RWPE2 (cell line): ENCODE results near the gene MMP19.
"Not testable (repeated sequence)": the region's sequence is repeated elsewhere in the genome, so short reads cannot be mapped to it uniquely, and the experiment has no call there.

Source experiments
- ATAC-seq: fragments of 200-7000 bp; cut with Tn5 transposase; 3 replicates; pipeline ENCODE4 v1.9.1; 2021; ENCODE audit warnings: low read depth
- DNase-seq: peaks from one replicate; pipeline ENCODE4 v3.0.0-alpha.2; 2020; ENCODE audit warnings: low spot score
- H3K27ac ChIP-seq: fragments of 450-650 bp; 2 replicates; pipeline ENCODE4 v1.5.1; 2017; ENCODE audit warnings: mild to moderate bottlenecking; ENCODE audit not compliant: poor library complexity, severe bottlenecking
- H3K27me3 ChIP-seq: fragments of 250-450 bp; sonication (Bioruptor Pico); 2 replicates; pipeline ENCODE4 v1.5.1; 2021; ENCODE audit warnings: mild to moderate bottlenecking, moderate library complexity; ENCODE audit not compliant: insufficient read depth, poor library complexity, severe bottlenecking
- H3K36me3 ChIP-seq: fragments of 250-450 bp; sonication (Bioruptor Pico); 2 replicates; pipeline ENCODE4 v1.5.1; 2020; ENCODE audit warnings: low read depth, mild to moderate bottlenecking, moderate library complexity
- H3K4me1 ChIP-seq: fragments of 250-450 bp; sonication (Bioruptor Pico); 2 replicates; pipeline ENCODE4 v1.5.1; 2021; ENCODE audit warnings: mild to moderate bottlenecking, moderate library complexity; ENCODE audit not compliant: insufficient read depth, poor library complexity, severe bottlenecking
- H3K4me3 ChIP-seq: fragments of 250-450 bp; sonication (Bioruptor Pico); 2 replicates; pipeline ENCODE4 v1.5.1; 2021; ENCODE audit warnings: mild to moderate bottlenecking, moderate library complexity; ENCODE audit not compliant: severe bottlenecking
- H3K9me3 ChIP-seq: fragments of 250-450 bp; sonication (Bioruptor Pico); 2 replicates; pipeline ENCODE4 v1.5.1; 2021; ENCODE audit warnings: mild to moderate bottlenecking, moderate library complexity; ENCODE audit not compliant: severe bottlenecking
- CTCF ChIP-seq: fragments of 450-650 bp; IDR thresholded peaks from one replicate; pipeline ENCODE4 v1.5.1; 2017; ENCODE audit warnings: mild to moderate bottlenecking, moderate library complexity; ENCODE audit not compliant: poor library complexity, severe bottlenecking

Gene MMP19

GRCh38 chr12:55839345-55840140 lies 3.2 kb downstream of the MMP19 start:
- Histone ChIP-seq H3K27ac (no peak overlapping the region), H3K36me3 (no peaks in the 10 kb centered on the region), H3K4me1 (no peaks in the 10 kb centered on the region), H3K4me3 (no peak overlapping the region), H3K27me3 (no peaks in the 10 kb centered on the region), H3K9me3 (no peaks in the 10 kb centered on the region)
- ATAC-seq (no peak), DNase-seq (no peak)
- no peak for TF ChIP-seq CTCF

- Histone ChIP-seq H3K4me1 (no peaks in the 10 kb centered on the region), H3K9me3 (no peaks in the 10 kb centered on the region), H3K36me3 (no peaks in the 10 kb centered on the region)
Observed at GRCh38 chr12:55838361-55838760, 4.4 kb downstream of the MMP19 start.

GRCh38 chr12:55834400-55834799 lies 8.3 kb downstream of the MMP19 start:
- not testable (repeated sequence) for H3K9me3 ChIP-seq, H3K27ac ChIP-seq, H3K36me3 ChIP-seq, DNase-seq, H3K4me1 ChIP-seq, H3K27me3 ChIP-seq, ATAC-seq, H3K4me3 ChIP-seq

More at GRCh38 chr12:55838361-55838760, 4.4 kb downstream of the MMP19 start:
- DNase-seq: no peak
- no peaks in the 10 kb centered on the region for H3K27me3 ChIP-seq
- no peak overlapping the region for H3K4me3 ChIP-seq
- H3K27ac ChIP-seq: no peak overlapping the region
- no peak for ATAC-seq
- no peak for TF ChIP-seq CTCF

GRCh38 chr12:55833056-55833455 lies 9.7 kb downstream of the MMP19 start:
- DNase-seq: no peak
- no peak overlapping the region for H3K27ac ChIP-seq
- H3K4me3 ChIP-seq: no peak overlapping the region
- no peaks in the 10 kb centered on the region for H3K9me3 ChIP-seq
- H3K4me1 ChIP-seq: peaks cover 4% of the 10 kb centered on the region
- H3K27me3 ChIP-seq: no peaks in the 10 kb centered on the region
- peaks cover 3% of the 10 kb centered on the region for H3K36me3 ChIP-seq
- no peak for TF ChIP-seq CTCF
- no peak for ATAC-seq

GRCh38 chr12:55831447-55831815 lies 11.3 kb downstream of the MMP19 start:
- ATAC-seq: no peak
- Histone ChIP-seq H3K36me3 (peaks cover 13% of the 10 kb centered on the region), H3K4me3 (peak overlapping the region; percentile 56), H3K4me1 (peaks cover 4% of the 10 kb centered on the region), H3K27ac (peak overlapping the region; percentile 75), H3K9me3 (no peaks in the 10 kb centered on the region), H3K27me3 (no peaks in the 10 kb centered on the region)
- no peak for TF ChIP-seq CTCF
- DNase-seq: no peak
